CD4-positive, alpha-beta T cell treated with Interleukin-2 at 100 ng/mL for 4 hours (primary cell): ENCODE results near the gene NT5C1B.

Experiments used
- DNase-seq: peaks from one replicate; pipeline ENCODE4 v3.0.0-alpha.2; 2020; ENCODE audit warnings: low spot score

NT5C1B gene

GRCh38 chr2:18599509-18600254 lies 10.3 kb upstream of the NT5C1B start:
- DNase-seq = no peak

GRCh38 chr2:18598848-18599484 lies 9.6 kb upstream of the NT5C1B start:
- no peak for DNase-seq

- DNase-seq = no peak
These were observed 8.2 kb upstream of the NT5C1B start for GRCh38 chr2:18597618-18598017.

DNA sequence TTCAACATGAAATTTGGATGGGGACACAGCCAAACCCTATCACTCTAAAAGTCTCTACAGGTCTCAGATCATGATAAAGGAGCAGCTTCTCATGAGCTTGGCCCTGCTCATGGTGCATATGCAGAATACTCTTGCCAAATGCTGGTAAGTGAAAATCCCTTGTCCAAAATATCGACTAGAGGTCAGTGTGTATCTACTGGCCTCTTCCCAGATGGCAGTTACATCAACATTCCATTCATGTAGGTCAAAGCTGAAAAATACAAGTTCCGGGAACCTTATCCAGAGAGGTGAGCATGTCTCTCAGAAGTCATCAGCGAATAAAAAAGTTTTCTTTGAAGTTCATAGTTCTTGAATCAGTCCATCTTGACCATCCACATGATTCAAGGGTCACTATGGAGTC lies 7.6 kb upstream of the NT5C1B start:
- DNase-seq = no peak

DNA sequence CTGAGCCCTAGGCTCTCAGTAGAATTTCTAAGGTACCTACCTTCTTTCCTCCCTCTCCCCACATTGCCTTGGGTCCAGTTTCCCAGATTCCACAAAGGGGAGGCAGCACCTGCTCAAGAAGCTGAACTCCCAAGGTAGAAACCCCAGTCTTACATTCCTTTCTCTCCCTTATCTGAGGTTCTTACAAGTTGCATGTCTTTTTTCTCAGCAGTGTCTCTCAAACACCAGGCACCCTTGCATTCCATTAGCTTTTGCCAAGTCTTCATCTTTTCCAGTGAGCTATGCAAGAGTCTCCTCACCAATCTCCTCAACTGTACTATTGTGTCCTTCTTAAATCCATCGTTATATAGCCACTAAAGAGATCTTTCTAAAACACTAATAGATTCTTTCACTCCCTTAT lies 4.1 kb upstream of the NT5C1B start:
- DNase-seq = no peak

DNA sequence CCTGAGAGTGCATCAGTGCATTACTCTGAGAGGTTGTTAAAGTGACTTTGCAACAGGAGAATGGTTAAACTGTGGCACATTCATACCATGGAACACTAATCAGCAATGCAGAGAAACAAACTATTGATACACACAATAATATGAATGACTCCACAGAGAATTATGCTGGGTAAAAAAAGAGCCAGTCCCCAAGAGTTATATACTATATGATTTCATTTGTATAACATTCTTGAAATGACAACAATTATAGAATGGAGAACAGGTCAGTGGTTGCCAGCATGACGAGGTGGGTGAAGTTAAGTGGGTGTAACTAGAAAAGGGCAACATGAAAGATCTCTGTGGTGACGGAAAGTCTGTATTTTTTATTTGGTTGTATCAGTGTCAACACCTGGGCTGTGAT lies 3.0 kb upstream of the NT5C1B start:
- DNase-seq = no peak

DNA sequence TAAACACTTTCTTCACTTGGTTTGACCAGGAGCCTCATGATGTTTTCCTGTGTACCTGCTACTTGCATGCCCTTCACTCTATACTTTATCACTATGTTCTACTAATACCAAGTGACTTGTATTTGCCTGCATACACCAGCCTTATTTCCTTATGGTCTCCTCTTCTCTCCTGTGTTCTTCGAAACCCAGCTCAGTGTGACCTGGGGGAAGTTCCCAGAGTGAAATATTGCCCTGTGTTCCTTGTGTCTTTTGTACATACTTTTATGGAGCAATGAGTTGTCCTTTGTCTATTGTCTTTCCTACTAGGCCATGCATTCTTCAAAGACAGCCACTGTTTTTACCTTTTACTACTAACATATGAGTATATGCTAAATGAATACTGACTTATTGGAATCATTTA lies 567 bp downstream of the NT5C1B start:
- DNase-seq = no peak

- no peak for DNase-seq
These were observed 1.3 kb downstream of the NT5C1B start for GRCh38 chr2:18588049-18588448.

DNA sequence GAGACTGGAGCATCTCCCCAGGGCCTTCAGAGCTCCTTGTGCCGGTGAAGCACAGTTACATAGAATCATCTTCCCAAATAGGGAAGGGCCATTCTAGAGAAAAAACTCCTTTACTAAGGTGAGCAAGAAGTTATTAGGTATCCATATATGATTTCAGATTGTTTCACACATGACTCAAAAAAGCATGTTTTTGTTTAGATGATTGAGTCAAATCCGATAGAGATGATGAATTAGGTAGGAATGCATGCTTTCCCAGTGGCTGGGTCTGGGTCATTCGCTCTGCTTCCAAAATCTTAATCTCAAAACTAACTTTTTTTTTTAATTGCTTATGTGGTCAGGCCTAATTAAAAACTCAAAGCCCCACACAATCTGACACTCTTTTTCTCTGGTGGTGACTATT lies 3.8 kb downstream of the NT5C1B start:
- no peak for DNase-seq

- DNase-seq = no peak
These were observed 4.8 kb downstream of the NT5C1B start for GRCh38 chr2:18584608-18584954.

DNA sequence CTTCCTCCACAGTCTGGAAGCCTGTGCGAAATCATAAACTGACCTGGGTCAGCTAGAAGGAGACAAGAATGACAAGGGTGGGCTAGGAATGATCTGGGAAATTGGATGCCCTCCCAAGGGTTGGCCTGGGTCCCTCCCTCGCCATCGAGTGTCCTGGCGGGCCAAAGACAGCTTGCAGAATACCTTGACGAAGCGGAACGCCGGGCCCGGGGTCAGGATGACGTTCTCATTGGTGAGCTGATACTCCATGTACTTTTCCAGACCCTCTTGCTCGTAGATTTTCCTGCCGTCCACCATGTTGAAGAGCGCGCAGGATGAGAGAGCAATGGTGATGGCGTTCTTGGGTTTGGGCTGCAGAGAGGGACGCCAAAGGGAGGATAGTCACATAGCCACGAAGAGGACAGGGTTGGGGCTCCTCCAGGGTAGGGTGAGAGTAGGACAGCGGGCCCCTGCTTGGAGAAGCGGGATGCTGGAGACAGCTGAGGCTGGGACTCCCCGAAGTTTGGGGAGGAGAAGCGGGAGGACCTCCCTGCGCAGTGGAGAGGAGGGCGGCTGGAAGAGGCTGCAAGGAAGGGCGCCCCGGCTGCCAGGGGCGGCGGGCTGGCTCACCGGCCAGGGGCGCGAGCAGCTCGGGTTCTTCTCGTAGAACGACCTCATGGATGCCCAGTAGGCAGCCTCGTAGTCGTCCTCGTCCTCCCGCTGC lies 5.3 kb downstream of the NT5C1B start:
- no peak for DNase-seq

DNA sequence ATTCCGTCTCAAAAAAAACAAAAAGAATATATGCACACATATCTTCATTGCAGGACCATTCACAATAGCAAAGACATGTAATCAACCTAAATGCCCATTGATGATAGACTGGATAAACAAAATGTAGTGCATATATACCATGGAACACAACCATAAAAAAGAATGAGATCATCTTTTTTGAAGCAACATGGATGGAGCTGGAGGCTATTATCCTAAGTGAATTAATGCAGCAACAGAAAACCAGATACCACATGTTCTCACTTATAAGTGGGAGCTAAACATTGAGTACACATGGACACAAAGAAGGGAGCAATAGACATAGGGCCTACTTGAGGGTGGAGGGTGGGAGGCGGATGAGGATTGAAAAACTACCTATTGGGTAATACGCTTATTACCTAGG lies 8.8 kb downstream of the NT5C1B start:
- no peak for DNase-seq

DNA sequence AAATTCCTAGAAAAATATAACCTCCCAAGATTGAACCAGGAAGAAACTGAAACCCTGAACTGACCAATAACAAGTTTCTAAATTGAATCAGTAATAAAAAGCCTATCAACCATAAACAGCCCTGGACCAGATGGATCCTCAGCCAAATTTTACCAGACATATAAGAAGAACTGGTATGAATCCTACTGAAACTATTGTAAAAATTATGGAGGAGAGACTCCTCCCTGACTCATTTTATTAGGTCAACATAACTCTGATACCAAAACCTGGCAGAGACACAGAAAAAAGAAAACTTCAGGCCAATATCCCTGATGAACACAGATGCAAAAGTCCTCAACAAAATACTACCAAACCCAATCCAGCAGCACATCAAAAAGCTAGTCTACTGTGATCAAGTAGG lies 11.3 kb downstream of the NT5C1B start:
- DNase-seq = no peak

GRCh38 chr2:18566145-18566769 lies 23.1 kb downstream of the NT5C1B start:
- DNase-seq = no peak

DNA sequence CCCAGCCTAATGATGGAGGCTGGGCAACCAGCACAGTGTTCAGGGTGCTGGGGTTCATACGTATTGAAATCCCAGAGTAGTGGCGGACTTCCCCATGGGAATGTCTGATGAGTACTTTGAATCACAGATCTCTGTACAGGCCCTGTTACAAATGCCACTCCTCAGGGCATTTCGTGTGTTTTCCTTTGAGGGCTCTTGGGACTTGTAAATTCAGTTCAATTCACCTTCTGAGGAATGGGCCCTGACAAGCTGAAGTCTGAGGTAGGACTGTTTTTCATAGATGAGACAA lies 28.6 kb downstream of the NT5C1B start:
- DNase-seq = no peak

- DNase-seq = peak; percentile 94
These were observed 29.2 kb downstream of the NT5C1B start, which contains the start of gene RDH14 for GRCh38 chr2:18560031-18560796. Gene RDH14 (minus strand): TSS chr2:18560653. CDS start chr2:18560572, 81 bp downstream.

DNA sequence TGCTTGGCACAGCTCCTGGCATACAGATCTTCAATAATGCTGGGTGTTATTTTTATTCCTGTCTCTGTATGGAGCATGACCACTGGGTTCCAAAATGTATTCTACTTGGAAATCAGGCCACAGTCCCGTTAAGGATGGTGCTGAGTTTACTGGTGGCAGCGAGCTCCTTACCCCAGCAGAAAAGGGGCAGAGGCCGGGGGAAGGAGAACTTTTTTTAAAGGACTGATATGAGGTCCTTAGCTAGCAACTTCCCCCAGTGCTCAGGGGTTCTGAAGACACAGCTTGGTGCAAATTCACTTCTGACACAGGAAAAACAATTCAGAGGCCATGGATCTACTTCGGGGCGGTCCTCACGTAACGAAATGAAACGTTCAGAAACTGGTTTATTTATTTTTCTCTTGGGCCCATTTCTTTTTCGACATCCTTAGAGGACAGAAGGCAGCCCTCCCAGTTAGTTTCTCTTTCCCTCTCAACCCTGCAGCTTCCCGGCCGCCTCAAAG lies 29.8 kb downstream of the NT5C1B start:
- DNase-seq = no peak

DNA sequence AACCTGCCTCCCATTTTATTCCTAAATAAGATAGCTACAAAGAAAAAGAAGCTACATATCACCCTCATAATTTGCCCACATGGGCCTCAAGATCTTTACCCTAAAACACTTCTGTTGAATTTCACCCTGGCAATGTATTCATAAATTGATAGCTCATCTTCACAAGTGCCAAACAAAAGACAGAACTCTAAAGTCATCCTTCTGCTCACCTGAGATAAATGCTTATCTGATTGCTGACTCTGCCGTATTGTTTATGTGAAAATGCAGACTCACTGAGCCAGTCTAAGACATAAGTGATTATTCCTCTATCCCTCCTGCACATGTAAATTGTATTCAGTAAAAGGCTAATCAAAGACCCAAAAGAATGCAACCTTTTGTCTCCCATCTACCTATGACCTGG lies 30.9 kb downstream of the NT5C1B start:
- DNase-seq = no peak

DNA sequence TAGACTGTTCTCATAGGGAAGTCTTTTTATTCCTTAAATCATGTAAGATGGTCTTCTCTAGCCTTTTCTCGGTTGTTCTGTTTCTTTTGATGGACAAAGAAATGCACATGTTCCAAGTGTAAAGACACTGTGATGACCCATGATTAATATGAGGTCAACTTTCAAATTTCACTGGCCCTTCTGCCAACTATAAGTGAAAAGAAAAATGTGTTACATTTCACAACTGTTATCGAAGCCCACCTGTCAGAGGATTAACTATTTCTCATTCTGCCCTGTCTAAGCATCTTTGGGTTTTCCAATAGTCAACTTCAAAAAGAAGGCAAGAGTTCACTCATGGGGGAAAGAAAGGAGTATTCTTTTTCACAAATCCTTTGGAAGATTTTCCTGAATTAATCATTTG lies 32.2 kb downstream of the NT5C1B start:
- DNase-seq = no peak

DNA sequence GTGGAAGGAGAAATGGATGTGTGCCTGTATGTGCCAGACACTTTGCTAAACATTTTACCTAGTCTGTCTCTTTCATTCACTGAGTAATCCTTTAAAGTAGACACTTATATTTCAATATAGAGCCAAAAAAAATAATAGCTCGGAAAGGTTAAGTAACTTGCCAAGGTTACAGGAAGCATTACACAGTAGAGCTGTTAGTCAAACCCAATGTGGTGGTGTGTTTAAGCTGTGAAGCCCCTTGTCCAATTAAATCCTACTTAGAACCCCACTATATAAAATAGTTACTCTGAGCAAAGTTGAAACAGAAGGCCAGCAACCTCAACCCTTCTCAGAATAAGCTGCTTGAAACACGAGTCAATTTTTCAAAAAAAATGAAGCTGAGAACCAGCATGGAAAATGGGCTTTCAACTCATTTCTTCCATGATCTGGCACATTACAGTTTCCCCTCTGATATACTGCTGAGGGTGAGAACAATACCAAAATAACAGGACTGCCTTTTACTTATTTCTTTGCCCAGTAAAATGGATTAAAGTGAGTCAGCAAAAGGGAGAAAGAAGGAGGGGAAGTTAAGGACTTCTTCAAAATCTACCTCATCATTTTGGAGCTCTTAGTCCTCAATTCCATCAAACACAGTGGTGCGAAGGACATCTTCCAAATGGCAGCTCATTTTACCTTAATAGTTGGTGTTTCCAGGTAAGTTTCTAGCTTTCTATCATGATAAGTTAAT lies 36.9 kb downstream of the NT5C1B start:
- DNase-seq = no peak

GRCh38 chr2:18551623-18552022 lies 37.7 kb downstream of the NT5C1B start:
- no peak for DNase-seq
